Omental fat pad (tissue), 4 donors: Measurements from ENCODE around the gene PPM1D. TPM values are rescaled to one million over a fixed set of nuclear protein-coding genes. Genes with fewer than 3 reads are reported as not detected.

Experiments used
- ATAC-seq: fragments of 150-250 bp; one replicate; pipeline ENCODE4 v1.9.1; 2016; ENCODE audit warnings: mild to moderate bottlenecking, moderate library complexity; ENCODE audit not compliant: low FRiP score
- DNase-seq: peaks from one replicate; pipeline ENCODE4 v3.0.0-alpha.2; 2019; ENCODE audit warnings: low spot score
- total RNA-seq, 4 donors: library from RNA; depleted of rRNA; stranded (reverse); fragments of >200 nt; gene quantifications; one replicate each; pipeline ENCODE4 v1.1.0, GENCODE V29; 2016
- TF ChIP-seq, protein P1 (sequence below), 3 donors: fragments of 450-650 bp; IDR thresholded peaks; one replicate each; pipeline ENCODE4 v1.5.1; 2016 to 2017; ENCODE audit warnings: antibody characterized with exemption in 3 of 3, mild to moderate bottlenecking in 3 of 3, moderate library complexity in 2 of 3

The PPM1D gene
- total RNA-seq, 4 donors from 2014 or later = 11.1 to 32.0 (median 13.3) TPM

- DNase-seq = no peak
- TF ChIP-seq, protein P1, sequence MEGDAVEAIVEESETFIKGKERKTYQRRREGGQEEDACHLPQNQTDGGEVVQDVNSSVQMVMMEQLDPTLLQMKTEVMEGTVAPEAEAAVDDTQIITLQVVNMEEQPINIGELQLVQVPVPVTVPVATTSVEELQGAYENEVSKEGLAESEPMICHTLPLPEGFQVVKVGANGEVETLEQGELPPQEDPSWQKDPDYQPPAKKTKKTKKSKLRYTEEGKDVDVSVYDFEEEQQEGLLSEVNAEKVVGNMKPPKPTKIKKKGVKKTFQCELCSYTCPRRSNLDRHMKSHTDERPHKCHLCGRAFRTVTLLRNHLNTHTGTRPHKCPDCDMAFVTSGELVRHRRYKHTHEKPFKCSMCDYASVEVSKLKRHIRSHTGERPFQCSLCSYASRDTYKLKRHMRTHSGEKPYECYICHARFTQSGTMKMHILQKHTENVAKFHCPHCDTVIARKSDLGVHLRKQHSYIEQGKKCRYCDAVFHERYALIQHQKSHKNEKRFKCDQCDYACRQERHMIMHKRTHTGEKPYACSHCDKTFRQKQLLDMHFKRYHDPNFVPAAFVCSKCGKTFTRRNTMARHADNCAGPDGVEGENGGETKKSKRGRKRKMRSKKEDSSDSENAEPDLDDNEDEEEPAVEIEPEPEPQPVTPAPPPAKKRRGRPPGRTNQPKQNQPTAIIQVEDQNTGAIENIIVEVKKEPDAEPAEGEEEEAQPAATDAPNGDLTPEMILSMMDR (IDR thresholded peaks at IDR 0.05) = no peak
- no peak for ATAC-seq
Measured at GRCh38 chr17:60594734-60595133, 5.3 kb upstream of the PPM1D start.

DNA sequence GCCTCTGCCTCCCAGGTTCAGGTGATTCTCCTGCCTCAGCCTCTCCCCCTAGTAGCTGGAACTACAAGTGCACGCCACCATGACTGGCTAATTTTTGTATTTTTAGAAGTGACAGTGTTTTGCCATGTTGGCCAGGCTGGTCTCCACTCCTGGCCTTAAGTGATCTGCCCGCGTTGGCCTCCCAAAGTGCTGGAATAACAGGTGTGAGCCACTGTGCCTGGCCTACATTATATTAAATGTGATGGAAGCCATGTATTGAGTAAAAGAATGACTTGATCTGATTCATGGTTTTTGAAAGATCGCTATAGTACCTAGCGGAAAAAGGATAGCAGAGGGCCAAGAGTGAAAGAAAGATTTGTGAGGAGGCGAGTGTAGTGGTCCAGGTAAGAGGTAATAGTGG lies 2.7 kb upstream of the PPM1D start:
- TF ChIP-seq, protein P1 (IDR thresholded peaks at IDR 0.05) = no peak
- DNase-seq (no peak), ATAC-seq (no peak)

DNA sequence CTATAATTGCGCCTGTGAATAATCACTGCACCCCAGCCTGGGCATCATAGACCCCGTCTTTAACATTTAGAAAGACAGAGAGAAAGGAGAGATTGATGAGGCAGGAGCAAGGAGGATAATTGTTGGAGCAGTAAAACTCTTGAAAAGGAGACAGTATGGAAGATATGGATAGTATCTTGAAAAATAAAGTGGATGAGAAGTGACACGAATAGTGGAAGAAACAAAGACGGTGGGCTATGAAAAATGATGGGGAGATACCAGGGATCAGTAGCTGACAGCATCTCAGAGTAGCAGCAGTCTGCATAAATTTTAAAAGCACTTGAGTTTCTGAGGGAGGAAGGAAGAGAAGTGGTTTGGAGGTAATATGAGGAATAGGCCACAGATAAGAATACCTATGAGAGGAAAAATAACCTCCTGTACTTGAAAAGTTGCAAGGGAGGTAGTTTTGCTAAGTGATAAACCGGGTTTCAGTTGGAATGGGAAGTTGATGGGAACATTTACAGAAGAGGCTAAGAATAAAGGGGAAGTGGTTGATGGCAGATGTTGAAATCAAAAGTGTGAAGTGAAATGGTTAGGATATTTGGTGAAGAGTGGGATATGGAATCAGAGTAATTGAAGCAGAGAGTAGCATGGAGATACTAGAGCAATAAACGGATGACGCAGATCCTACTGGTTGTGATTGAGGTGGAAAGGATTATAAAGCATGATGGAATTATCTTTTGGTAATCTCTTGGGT lies 1.8 kb upstream of the PPM1D start:
- no peak for ATAC-seq
- TF ChIP-seq, protein P1 (IDR thresholded peaks at IDR 0.05) = no peak
- DNase-seq = no peak

DNA sequence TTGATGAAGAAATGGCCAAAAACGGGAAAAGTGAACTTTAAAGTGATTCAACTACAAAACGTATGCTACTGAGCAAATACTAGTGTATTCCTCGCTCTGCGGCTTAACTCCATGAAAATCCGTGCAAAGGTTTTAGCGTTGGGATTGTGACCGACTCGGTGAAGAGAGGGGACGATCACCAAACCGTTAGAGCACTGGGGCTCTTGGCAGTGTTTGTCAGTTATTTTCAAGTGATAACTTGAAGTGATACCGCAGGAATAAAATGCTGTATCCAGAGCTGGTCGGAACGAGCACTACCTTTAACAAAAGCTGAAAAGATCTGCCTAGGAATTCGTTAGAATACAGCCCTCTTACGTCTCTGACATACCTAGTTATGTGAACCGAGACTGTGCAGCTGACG lies 773 bp upstream of the PPM1D start:
- TF ChIP-seq, protein P1 (IDR thresholded peaks at IDR 0.05) = no peak
- no peak for DNase-seq
- ATAC-seq = no peak

DNA sequence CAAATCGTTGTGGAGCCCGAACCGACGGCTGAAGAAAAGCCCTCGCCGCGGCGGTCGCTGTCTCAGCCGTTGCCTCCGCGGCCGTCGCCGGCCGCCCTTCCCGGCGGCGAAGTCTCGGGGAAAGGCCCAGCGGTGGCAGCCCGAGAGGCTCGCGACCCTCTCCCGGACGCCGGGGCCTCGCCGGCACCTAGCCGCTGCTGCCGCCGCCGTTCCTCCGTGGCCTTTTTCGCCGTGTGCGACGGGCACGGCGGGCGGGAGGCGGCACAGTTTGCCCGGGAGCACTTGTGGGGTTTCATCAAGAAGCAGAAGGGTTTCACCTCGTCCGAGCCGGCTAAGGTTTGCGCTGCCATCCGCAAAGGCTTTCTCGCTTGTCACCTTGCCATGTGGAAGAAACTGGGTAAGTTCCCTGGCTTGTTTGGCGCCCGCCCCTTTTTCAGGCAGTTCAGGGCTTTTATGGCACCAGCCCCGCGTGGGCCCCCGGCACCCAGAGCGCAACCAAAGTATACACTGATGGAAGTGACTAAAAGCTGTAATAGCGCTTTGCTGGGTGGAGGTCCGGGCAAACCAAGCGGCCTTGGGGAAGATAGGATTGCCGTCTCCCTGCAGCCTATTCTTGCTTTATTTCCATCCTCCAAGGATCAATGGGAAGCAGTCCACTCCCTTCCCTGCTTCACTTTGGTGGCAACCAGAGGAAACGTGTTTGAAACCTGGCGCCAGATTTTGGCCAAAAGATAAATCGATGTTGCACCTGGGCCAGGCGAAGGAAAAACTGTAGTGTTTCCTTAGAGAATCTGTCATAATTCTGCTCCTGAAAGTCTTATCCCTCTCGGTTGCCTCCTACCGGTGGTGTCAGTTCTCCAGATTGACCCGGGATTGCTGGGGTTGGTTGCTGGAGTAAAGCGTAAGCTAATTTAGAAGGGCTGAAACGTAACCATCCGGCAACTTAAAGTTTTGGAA lies 775 bp downstream of the PPM1D start:
- ATAC-seq (no peak), DNase-seq (peak; percentile 68)
- TF ChIP-seq, protein P1 (IDR thresholded peaks at IDR 0.05) = peak in 1 of 3 donors; percentile 6

DNA sequence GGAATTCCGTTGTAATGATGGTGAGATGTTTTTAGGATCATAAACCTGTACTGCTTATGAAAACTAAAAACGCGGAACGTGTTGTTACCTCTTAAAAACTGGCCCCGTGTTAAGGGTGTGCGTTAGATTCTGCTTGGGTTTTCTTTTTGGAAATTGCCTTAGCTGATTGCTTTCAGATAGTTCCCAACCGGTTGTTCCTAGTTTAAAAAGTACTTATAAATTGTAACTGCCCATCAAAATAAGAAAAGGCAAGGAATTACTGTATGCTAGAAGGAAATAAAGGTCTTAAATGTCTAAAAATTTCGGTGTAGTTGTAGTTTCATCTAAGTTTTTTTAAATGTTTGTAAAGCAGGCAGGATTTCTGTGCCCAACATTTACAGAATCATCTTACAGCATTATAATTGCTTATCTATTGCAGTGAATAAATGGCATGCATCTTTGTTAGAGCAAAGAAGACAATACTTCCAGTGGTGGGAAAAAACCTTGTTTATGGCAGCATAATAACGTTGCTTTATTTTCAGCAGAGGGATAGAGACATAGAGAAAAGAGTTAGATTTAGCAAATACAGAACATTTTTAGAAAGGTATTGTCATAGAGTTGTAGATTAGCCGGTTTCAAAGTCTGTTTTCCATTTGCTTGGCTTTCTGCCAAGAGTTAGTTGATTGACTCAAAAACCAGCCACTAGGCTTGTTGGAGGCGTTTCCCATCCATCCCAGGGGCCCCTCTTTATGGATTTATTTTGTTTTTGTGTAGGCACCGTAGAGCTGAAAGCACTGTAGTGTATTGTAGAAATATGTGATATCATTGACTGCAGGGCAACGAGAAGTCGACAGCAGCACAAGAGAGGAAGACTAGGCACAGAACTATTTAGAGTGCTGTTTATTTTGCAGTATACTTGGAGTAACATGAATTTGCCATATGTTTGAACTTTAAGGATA lies 1.7 kb downstream of the PPM1D start:
- ATAC-seq (no peak), DNase-seq (no peak)
- TF ChIP-seq, protein P1 (IDR thresholded peaks at IDR 0.05) = no peak
